ES-I3 (cell line): ENCODE measurements around the gene BIN1.

Source experiments
- H3K36me3 ChIP-seq: 2 replicates; pipeline ENCODE4 v1.6.1; 2013; ENCODE audit warnings: mild to moderate bottlenecking, low read length, control low read depth, moderate library complexity; ENCODE audit not compliant: insufficient read depth
- H3K4me1 ChIP-seq: 2 replicates; pipeline ENCODE4 v1.6.1; 2013; ENCODE audit warnings: mild to moderate bottlenecking, control low read depth, low read length; ENCODE audit not compliant: insufficient read depth
- H3K9ac ChIP-seq: 2 replicates; pipeline ENCODE4 v1.6.1; 2013; ENCODE audit warnings: low read depth, mild to moderate bottlenecking, low read length, moderate library complexity
- H3K9me3 ChIP-seq: 2 replicates; pipeline ENCODE4 v1.6.1; 2013; ENCODE audit warnings: mild to moderate bottlenecking, low read length, moderate library complexity; ENCODE audit not compliant: control insufficient read depth, insufficient read depth

Gene BIN1

DNA sequence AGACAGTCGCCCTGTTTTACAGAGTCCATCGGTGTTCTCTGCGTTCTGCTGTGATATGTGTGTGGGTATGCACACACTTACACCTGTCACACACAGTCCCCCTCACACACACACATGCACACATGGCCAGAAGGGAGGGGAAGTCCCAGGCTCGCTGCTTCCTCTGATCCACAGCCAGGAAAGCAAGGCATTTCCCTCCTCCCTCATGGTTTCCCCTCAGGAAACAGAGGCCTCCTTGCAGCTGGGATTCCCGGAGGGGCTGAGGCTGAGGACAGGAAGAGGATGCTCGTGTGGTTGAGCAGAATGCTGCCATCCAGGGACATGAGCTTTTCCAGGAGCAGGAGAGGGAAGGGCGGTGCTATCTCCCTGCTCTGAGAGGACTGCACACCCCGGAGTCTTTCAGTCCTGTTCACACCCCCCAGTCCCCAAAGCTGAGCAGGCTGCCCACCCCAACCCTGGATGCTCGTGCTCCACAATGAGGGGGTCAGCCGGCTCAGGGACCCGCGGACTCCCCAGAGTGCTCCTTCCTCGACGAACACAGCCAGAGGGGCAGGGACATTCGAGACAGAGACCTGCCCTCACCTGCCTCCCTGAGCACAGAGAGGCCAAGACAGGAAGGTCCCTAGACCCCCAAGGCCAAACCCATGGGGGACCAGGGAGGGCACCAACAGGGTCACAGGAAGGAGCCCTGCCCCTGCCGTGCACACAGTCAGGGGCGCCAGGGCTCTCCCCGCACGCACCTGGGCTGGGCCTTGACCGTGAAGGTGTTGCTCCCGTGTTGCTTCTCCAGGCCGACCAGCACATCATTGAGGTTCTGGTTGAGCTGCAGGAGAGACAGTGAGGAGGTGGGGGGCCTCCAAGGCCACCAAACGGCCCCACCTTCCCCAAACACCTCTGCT is 45.3 kb downstream of the BIN1 start:
- Histone ChIP-seq H3K4me1 (peaks cover 15% of the 10 kb centered on the region), H3K9me3 (no peaks in the 10 kb centered on the region), H3K9ac (no peak overlapping the region), H3K36me3 (no peaks in the 10 kb centered on the region)

DNA sequence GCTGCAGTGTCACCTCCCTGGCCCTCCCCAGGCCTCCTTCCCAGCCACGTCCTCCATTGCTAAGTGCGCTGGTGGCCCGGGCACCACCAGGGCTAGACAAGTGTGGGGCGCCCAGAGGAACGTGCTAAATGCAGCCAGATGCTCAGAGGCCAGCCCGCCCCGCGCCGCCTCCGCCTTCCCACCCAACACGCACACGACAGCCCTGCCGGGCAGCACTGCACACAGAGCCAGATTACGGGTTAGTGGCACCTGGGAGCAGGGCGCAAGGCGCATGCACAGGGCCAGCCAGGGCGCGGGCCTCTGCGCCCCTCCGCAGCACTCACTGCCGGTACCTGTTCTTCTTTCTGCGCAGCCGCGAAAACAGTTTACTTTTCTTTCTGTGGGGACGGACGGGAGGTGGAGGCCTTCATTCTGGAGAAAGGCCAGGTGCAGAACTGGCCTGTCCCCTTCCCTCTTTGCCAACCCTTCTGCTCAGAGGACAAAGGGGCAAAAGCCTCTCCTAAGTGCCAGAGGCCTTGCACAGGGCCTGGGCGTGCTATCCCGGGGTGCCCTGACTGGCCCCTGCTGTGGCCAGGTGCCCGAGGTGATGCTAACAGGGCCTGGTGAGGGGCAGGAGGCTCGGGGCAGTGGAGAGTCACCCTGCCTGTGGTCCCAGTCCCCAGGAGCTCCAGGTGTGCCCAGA is 46.5 kb downstream of the BIN1 start:
- H3K4me1 ChIP-seq: peaks cover 13% of the 10 kb centered on the region
- H3K9ac ChIP-seq: no peak overlapping the region
- no peaks in the 10 kb centered on the region for H3K36me3 ChIP-seq
- H3K9me3 ChIP-seq: no peaks in the 10 kb centered on the region

GRCh38 chr2:127059559-127059958 is 47.4 kb downstream of the BIN1 start:
- H3K9me3 ChIP-seq: no peaks in the 10 kb centered on the region
- no peak overlapping the region for H3K9ac ChIP-seq
- peaks cover 6% of the 10 kb centered on the region; the same call in 1 of the 2 replicates for H3K4me1 ChIP-seq
- no peaks in the 10 kb centered on the region for H3K36me3 ChIP-seq

DNA sequence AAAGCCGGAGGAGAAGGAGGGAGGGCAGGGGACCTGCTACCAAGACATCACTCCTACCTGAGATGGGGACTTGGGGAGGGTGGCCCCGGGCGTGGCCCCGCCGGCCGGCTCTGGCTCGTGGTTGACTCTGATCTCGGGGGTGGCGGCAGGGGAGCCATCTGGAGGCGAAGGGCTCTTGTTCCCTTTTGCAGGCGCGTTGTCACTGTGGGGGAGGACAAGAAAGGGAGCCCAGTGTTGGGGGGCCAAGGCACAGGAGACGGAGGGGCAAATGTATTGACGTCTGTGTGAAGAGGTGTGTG is 48.1 kb downstream of the BIN1 start:
- no peak overlapping the region for H3K9ac ChIP-seq
- no peaks in the 10 kb centered on the region for H3K36me3 ChIP-seq
- no peaks in the 10 kb centered on the region; the same call in 1 of the 2 replicates for H3K4me1 ChIP-seq
- H3K9me3 ChIP-seq: no peaks in the 10 kb centered on the region

DNA sequence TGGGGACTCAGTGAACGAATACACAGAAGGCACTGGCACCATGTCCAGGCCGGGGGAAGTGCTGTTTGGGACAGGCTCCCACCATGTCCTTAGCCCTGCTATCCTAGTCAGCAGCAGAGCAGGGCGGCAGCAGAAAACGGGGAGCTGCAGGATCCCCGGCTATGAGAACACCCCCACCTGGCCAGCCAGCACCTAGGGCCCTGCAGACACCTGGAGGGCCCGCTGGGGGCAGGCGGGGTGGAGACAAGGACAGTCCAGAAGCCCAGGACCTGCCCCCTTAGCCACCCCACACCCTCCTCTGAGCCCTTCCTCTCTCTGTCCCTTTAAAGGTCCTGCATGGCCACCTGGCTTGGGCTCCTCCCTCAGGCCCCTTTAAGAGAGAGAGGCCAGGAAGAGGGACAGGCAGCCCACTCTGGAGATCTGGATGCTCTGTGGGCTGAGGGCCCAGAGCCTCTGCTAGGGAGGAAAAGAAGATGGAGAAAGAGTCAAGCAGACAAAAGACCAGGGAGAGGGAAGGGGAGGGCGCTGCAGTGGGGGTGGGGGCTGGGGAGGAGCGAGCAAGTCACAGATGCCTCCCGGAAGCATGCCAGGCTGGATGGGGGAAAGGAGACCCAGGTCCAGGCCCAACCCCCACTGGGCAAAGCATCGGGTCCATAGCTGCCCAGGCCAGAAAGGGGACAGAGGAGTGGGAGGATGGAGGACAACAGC is 48.6 kb downstream of the BIN1 start:
- Histone ChIP-seq H3K4me1 (no peaks in the 10 kb centered on the region; the same call in 1 of the 2 replicates), H3K9ac (no peak overlapping the region), H3K9me3 (no peaks in the 10 kb centered on the region), H3K36me3 (no peaks in the 10 kb centered on the region)

DNA sequence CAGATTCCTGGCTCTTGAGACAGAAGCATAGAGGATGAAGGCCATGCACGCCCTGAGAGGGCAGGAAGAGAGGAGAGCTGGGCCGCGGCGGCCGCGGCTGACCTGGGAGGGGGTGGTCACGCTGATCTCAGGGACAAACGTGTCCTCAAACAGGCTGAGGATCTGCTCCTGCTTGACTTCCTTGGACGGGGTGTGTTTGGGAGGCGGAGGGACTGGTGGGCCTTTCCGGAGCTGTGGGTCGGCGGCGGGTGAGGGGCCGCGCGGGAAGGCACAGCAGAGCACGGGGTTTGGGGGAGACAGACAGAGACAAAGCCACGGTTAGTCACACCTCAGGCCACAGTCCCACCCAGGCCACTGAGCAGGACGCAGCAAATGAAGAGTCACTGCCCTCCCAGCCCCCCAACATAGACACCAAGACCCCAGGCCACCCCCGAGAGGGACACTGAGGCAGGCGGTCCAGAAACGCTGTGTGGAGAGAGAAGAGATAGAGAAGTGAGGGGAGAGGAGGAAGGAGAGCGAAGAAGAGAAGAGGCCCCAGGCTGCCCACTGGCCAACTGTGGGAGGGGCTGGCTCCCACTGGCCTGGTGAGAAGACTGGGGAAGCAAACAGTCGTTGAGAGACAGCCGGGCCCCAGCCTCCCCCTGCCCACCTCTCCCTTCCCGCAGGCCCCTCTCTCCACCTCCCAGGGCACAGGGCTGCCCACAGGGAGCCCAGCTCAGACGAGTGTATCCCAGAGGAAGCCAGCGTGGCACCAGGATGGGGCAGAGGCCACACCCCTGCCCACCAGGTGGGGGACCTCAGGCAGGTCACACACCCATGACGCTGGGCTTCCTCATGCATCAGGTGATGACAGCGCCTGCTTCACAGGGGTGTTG is 49.3 kb downstream of the BIN1 start:
- Histone ChIP-seq H3K9me3 (no peaks in the 10 kb centered on the region), H3K9ac (no peak overlapping the region), H3K4me1 (no peaks in the 10 kb centered on the region; the same call in 1 of the 2 replicates), H3K36me3 (no peaks in the 10 kb centered on the region)

GRCh38 chr2:127056631-127057370 is 50.2 kb downstream of the BIN1 start:
- Histone ChIP-seq H3K36me3 (no peaks in the 10 kb centered on the region), H3K4me1 (no peaks in the 10 kb centered on the region; the same call in 1 of the 2 replicates), H3K9ac (no peak overlapping the region), H3K9me3 (no peaks in the 10 kb centered on the region)

DNA sequence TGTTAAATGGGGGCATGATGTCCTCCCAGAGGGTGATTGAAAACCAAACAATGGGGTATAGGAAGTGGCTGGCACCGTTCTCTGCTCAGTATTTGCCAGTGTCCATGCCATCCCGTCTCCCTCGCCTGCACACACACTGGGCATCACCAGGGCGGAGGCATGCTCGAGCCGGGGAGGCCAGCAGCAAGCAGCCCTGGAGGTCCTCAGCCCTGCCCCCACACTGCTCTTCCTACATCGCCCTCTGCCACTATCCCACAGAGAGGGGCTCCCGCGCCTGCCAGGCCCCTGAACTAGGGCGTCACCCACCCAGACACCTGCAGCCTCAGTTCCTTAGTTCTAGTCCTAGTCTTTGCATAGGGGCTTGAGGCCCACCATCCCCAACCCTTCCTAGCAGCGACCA is 50.9 kb downstream of the BIN1 start:
- no peaks in the 10 kb centered on the region for H3K36me3 ChIP-seq
- H3K4me1 ChIP-seq: no peaks in the 10 kb centered on the region

GRCh38 chr2:127055786-127056076 is 51.2 kb downstream of the BIN1 start:
- H3K9ac ChIP-seq: no peak overlapping the region
- H3K4me1 ChIP-seq: no peaks in the 10 kb centered on the region

More for the DNA sequence above, 50.9 kb downstream of the BIN1 start:
- H3K9ac ChIP-seq: no peak overlapping the region
- no peaks in the 10 kb centered on the region for H3K9me3 ChIP-seq

DNA sequence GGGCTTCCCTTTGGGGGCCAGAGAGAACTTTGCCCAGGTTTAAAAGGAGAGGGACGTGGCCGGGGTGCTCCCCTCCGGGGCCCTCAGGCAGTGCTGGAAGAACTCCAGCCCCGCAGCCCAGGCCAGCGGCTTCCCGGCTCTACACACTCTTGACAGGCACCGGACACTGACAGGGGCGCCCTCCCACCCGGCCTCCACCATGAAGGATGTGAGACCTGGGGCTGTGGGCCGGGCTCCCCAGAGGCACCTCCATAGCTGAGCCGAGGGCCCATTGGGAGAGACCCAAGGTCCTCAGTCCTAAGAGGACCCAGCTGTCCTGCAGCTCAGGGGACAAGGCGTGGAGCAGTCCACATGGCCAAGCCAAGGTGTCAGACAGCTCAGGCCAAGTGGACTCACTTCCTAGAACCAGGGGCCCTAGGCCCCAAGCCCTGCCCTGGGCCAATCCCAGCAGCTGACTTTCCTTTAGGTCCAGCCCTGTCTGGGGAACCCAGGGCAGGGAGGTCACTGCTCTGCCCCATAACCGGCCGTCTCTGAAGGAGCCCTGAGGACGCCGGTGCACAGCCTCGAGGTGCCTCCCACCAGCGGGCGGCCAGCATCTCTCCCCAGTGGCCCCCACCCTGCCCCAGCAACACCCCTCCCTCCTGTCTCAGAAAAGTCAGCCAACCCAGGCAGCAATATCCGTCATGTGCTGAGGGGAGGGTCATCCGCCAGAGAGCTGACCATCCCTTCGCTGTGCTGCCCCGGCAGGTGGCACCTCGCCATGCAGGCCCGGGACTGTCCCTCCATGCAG is 51.8 kb downstream of the BIN1 start:
- H3K4me1 ChIP-seq: no peaks in the 10 kb centered on the region
- no peaks in the 10 kb centered on the region for H3K9me3 ChIP-seq
- no peaks in the 10 kb centered on the region for H3K36me3 ChIP-seq
- H3K9ac ChIP-seq: no peak overlapping the region

More at GRCh38 chr2:127055786-127056076, 51.2 kb downstream of the BIN1 start:
- no peaks in the 10 kb centered on the region for H3K36me3 ChIP-seq
- H3K9me3 ChIP-seq: no peaks in the 10 kb centered on the region

- no peaks in the 10 kb centered on the region for H3K9me3 ChIP-seq
- no peaks in the 10 kb centered on the region; the same call in 1 of the 2 replicates for H3K4me1 ChIP-seq
- no peaks in the 10 kb centered on the region for H3K36me3 ChIP-seq
- no peak overlapping the region for H3K9ac ChIP-seq
These were observed 52.4 kb downstream of the BIN1 start for GRCh38 chr2:127054604-127054930.

DNA sequence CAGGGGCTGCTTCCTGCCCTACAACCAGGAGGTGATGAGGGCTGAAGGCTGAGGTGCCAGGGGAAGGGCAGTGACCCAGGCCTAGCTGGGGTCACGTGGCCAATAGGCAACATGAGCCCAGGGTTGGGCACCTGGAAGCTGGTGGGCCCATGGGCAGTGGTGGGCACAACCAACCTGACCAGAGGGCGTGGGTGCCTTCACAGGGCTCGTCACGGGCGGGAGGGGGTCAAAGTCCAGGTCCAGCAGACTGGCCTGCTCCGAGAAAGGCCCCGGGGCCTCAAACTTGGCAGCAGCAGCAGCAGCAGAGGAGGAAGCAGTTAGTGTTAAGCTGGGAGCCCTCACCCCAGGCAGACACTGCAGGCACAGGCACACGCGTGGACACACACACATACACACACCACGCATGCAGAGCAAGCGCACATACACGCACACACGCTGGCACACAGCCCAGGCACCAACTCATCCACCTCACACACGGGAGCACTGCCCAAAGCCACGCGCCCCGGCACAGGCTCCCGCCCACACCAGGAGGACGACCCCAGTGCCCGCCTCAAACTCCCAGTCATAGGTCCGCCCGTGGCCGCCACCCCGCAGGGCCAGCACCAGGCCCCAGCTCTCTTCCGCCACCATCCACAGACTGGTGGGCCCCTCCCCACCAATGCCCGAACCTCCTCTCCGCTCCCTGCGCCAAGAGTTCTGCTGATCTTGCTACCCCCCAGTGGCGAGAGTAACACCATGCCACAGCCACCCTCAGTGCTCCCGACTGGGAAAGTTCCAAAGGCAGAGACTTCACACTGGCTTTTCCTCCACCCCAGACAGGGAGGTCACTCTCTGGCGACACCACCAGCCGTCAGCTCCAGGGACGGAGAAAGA is 53.0 kb downstream of the BIN1 start:
- H3K36me3 ChIP-seq: no peaks in the 10 kb centered on the region
- no peaks in the 10 kb centered on the region; the same call in 1 of the 2 replicates for H3K4me1 ChIP-seq
- no peak overlapping the region for H3K9ac ChIP-seq
- H3K9me3 ChIP-seq: no peaks in the 10 kb centered on the region
